Urinary bladder (tissue), 4 donors: ENCODE results near the gene NTHL1. TPM values are rescaled to one million over a fixed set of nuclear protein-coding genes. Genes with fewer than 3 reads are reported as not detected.

Experiments used
- DNase-seq: peaks from one replicate; pipeline ENCODE4 v3.0.0-alpha.2; 2015; ENCODE audit errors: extremely low spot score
- H3K27ac ChIP-seq: one replicate; pipeline ENCODE4 v1.5.1; 2013; ENCODE audit warnings: low read depth, mild to moderate bottlenecking, moderate library complexity
- H3K36me3 ChIP-seq: one replicate; pipeline ENCODE4 v1.6.1; 2013; ENCODE audit warnings: mild to moderate bottlenecking, moderate library complexity; ENCODE audit not compliant: insufficient read depth
- H3K4me1 ChIP-seq: one replicate; pipeline ENCODE4 v1.6.1; 2013; ENCODE audit warnings: mild to moderate bottlenecking, moderate library complexity; ENCODE audit not compliant: insufficient read depth
- H3K4me3 ChIP-seq: one replicate; pipeline ENCODE4 v1.5.1; 2013; ENCODE audit warnings: low read depth, low read length
- WGBS: extraction: QIAGEN DNeasy Blood & Tissue Kit; methylation state at CpG from one replicate; pipeline ENCODE4 v1.1.7; 2013; 5-methylcytosine and 5-hydroxymethylcytosine counted together
- polyA plus RNA-seq: library from polyadenylated mRNA; stranded (reverse); fragments of 200-250 nt; gene quantifications from one replicate; pipeline ENCODE4 v1.2.3, GENCODE V29; 2013
- total RNA-seq: library from RNA; depleted of rRNA; stranded (reverse); fragments of >200 nt; gene quantifications from one replicate; pipeline ENCODE4 v1.2.3, GENCODE V29; 2014
- donor health status: healthy with polysubstance abuse.
- donor health status: healthy.

The NTHL1 gene
- total and polyA plus RNA-seq, 2 donors: 13.7 to 28.5 TPM

GRCh38 chr16:2087748-2088631 lies 40.4 kb upstream of the NTHL1 start:
- 87% methylated on average over 41 of the region's 41 CpGs for WGBS
- Histone ChIP-seq H3K4me1 (no peaks in the 10 kb centered on the region), H3K36me3 (peaks cover 2% of the 10 kb centered on the region), H3K27ac (no peak overlapping the region), H3K4me3 (no peak overlapping the region)
- no peak for DNase-seq

- Histone ChIP-seq H3K36me3 (peaks cover 2% of the 10 kb centered on the region), H3K27ac (no peak overlapping the region), H3K4me1 (no peaks in the 10 kb centered on the region), H3K4me3 (no peak overlapping the region)
- 85% methylated on average over 30 of the region's 30 CpGs for WGBS
- DNase-seq: no peak
Measured at GRCh38 chr16:2086812-2087747, 39.4 kb upstream of the NTHL1 start.

GRCh38 chr16:2086106-2086742 lies 38.6 kb upstream of the NTHL1 start:
- no peak overlapping the region for H3K4me3 ChIP-seq
- DNase-seq: no peak
- H3K27ac ChIP-seq: no peak overlapping the region
- 89% methylated on average over 27 of the region's 27 CpGs for WGBS
- H3K36me3 ChIP-seq: peaks cover 2% of the 10 kb centered on the region
- no peaks in the 10 kb centered on the region for H3K4me1 ChIP-seq

GRCh38 chr16:2085669-2086068 lies 38.0 kb upstream of the NTHL1 start:
- no peak for DNase-seq
- Histone ChIP-seq H3K4me1 (no peaks in the 10 kb centered on the region), H3K27ac (no peak overlapping the region), H3K36me3 (peaks cover 2% of the 10 kb centered on the region), H3K4me3 (no peak overlapping the region)
- 71% methylated on average over 14 of the region's 14 CpGs for WGBS

GRCh38 chr16:2084895-2085625 lies 37.4 kb upstream of the NTHL1 start:
- H3K36me3 ChIP-seq: peaks cover 2% of the 10 kb centered on the region
- DNase-seq: no peak
- H3K27ac ChIP-seq: no peak overlapping the region
- H3K4me3 ChIP-seq: no peak overlapping the region
- 83% methylated on average over 29 of the region's 29 CpGs for WGBS
- no peaks in the 10 kb centered on the region for H3K4me1 ChIP-seq

- Histone ChIP-seq H3K4me1 (no peaks in the 10 kb centered on the region), H3K4me3 (no peak overlapping the region), H3K36me3 (peaks cover 4% of the 10 kb centered on the region), H3K27ac (no peak overlapping the region)
- DNase-seq: no peak
- 91% methylated on average over 44 of the region's 44 CpGs for WGBS
Measured at GRCh38 chr16:2083876-2084780, 36.5 kb upstream of the NTHL1 start.

- H3K4me3 ChIP-seq: no peak overlapping the region
- no peaks in the 10 kb centered on the region for H3K4me1 ChIP-seq
- no peak for DNase-seq
- WGBS: 71% methylated on average over 19 of the region's 19 CpGs
- H3K27ac ChIP-seq: no peak overlapping the region
- H3K36me3 ChIP-seq: peaks cover 4% of the 10 kb centered on the region
Measured at GRCh38 chr16:2083409-2083808, 35.8 kb upstream of the NTHL1 start.

GRCh38 chr16:2082983-2083364 lies 35.3 kb upstream of the NTHL1 start:
- no peaks in the 10 kb centered on the region for H3K4me1 ChIP-seq
- DNase-seq: peak; percentile 17
- H3K36me3 ChIP-seq: peaks cover 4% of the 10 kb centered on the region
- H3K27ac ChIP-seq: no peak overlapping the region
- H3K4me3 ChIP-seq: no peak overlapping the region
- 54% methylated on average over 16 of the region's 16 CpGs for WGBS

- H3K27ac ChIP-seq: no peak overlapping the region
- 60% methylated on average over 32 of the region's 32 CpGs for WGBS
- no peak overlapping the region for H3K4me3 ChIP-seq
- H3K36me3 ChIP-seq: peaks cover 4% of the 10 kb centered on the region
- no peaks in the 10 kb centered on the region for H3K4me1 ChIP-seq
- peak; percentile 23 for DNase-seq
Measured at GRCh38 chr16:2082171-2082982, 34.7 kb upstream of the NTHL1 start.

GRCh38 chr16:2081201-2082084 lies 33.8 kb upstream of the NTHL1 start:
- H3K27ac ChIP-seq: no peak overlapping the region
- H3K4me3 ChIP-seq: no peak overlapping the region
- H3K36me3 ChIP-seq: peaks cover 4% of the 10 kb centered on the region
- no peaks in the 10 kb centered on the region for H3K4me1 ChIP-seq
- no peak for DNase-seq
- whole genome bisulfite sequencing: 81% methylated on average over 35 of the region's 35 CpGs

GRCh38 chr16:2079991-2080390 lies 32.4 kb upstream of the NTHL1 start:
- H3K36me3 ChIP-seq: peaks cover 2% of the 10 kb centered on the region
- 95% methylated on average over 16 of the region's 16 CpGs for WGBS
- no peak for DNase-seq
- H3K4me3 ChIP-seq: no peak overlapping the region
- H3K27ac ChIP-seq: no peak overlapping the region
- H3K4me1 ChIP-seq: no peaks in the 10 kb centered on the region
